Heart left ventricle (tissue), 13 donors: ENCODE measurements around the gene ATP2B2.

Experiments used
- CTCF ChIP-seq, 12 donors: fragments of 200-600 bp; sonication (generic) in 4 of 12; IDR thresholded peaks; one replicate each; pipeline versions ENCODE4 v1.5.0 to v1.8.0; 2018 to 2022; ENCODE audit warnings: antibody characterized with exemption in 12 of 12, mild to moderate bottlenecking in 5 of 12
- POLR2A ChIP-seq, 2 donors: fragments of 450-650 bp; IDR thresholded peaks; one replicate each; pipeline ENCODE4 v1.6.1; 2017; ENCODE audit warnings: antibody characterized with exemption in 2 of 2, mild to moderate bottlenecking in 2 of 2, moderate library complexity in 2 of 2
- donor health status: ischemic (EF 13 %, LVEDD 7.1; RV severe dilation, severe dysfunction).
- donor health status: DM: no; HTN: yes; CAD: no.
- donor health status: DM: no; HTN: no; CAD: no.
- donor health status: ischemic (EF 25% LVEDD 6.9; RV normal size, moderate dysfunction).
- donor health status: ischemic (EF 25% LVEDD 5.7; RV mildly dilated, moderate dysfunction).
- donor health status: ischemic (EF 35%, LVEDD 5.7; RV mildly dilated, moderate dysfunction).
- donor health status: nonischemic (EF 11% LVEDD 7.7; RV severe dilation, severe dysfunction).
- donor health status: DM: yes; HTN: yes; CAD: no.
- donor health status: PGD.
- donor health status: ischemic (EF 29% LVEDD 5.4; RV normal size, mild dysfunction).
- donor health status: nonischemic (EF 23%, LVEDD 6.1; RV moderate dilation, normal function).

GRCh38 chr3:10547413-10547812, 42.0 kb upstream of the ATP2B2 start:
- no peak for TF ChIP-seq CTCF (IDR thresholded peaks at IDR 0.05)
- no peak for TF ChIP-seq POLR2A (IDR thresholded peaks at IDR 0.05)
